Natural killer cell (primary cell): ENCODE measurements around the gene FUOM. TPM values are rescaled to one million over a fixed set of nuclear protein-coding genes. Genes with fewer than 3 reads are reported as not detected.

Experiments
- ATAC-seq, 3 donors: fragments of 150-1000 bp in 2 of 3; fragments of 200-7000 bp in 1 of 3; cut with Tn5 transposase; 1 replicate in 1 of 3; 2 replicates in 2 of 3; pipeline ENCODE4 v1.10.0; 2021; ENCODE audit warnings: mild to moderate bottlenecking in 2 of 3, moderate library complexity in 2 of 3
- DNase-seq, 2 donors: peaks; one replicate each; pipeline versions ENCODE4 v3.0.0 to v3.0.0-alpha.2; 2013 to 2021; ENCODE audit warnings: mixed read lengths in 1 of 2
- H3K27ac ChIP-seq: one replicate; pipeline ENCODE4 v1.5.1; 2013; ENCODE audit warnings: mild to moderate bottlenecking, low read length
- H3K27me3 ChIP-seq: one replicate; pipeline ENCODE4 v1.6.1; 2013; ENCODE audit warnings: low read length; ENCODE audit not compliant: control insufficient read depth, insufficient read depth
- H3K36me3 ChIP-seq: one replicate; pipeline ENCODE4 v1.6.1; 2013; ENCODE audit warnings: low read length; ENCODE audit not compliant: control insufficient read depth, insufficient read depth
- H3K4me1 ChIP-seq: one replicate; pipeline ENCODE4 v1.6.1; 2013; ENCODE audit warnings: low read length; ENCODE audit not compliant: control insufficient read depth, insufficient read depth
- H3K4me3 ChIP-seq: one replicate; pipeline ENCODE4 v1.5.1; 2013; ENCODE audit warnings: low read length
- H3K9me3 ChIP-seq: one replicate; pipeline ENCODE4 v1.6.1; 2013; ENCODE audit warnings: low read length; ENCODE audit not compliant: control insufficient read depth, insufficient read depth
- H3K27ac Mint-ChIP-seq, 2 donors: one replicate each; pipeline ENCODE4 v1.8.0; 2022; ENCODE audit warnings: mild to moderate bottlenecking in 2 of 2, mixed read lengths in 2 of 2, moderate library complexity in 1 of 2
- H3K27me3 Mint-ChIP-seq, 2 donors: one replicate each; pipeline ENCODE4 v1.8.0; 2022; ENCODE audit warnings: low read depth in 2 of 2, mixed read lengths in 2 of 2
- H3K36me3 Mint-ChIP-seq: one replicate; pipeline ENCODE4 v1.8.0; 2022; ENCODE audit warnings: mixed read lengths
- H3K4me1 Mint-ChIP-seq, 2 donors: one replicate each; pipeline ENCODE4 v1.8.0; 2022; ENCODE audit warnings: mixed read lengths in 2 of 2
- H3K4me3 Mint-ChIP-seq: one replicate; pipeline ENCODE4 v1.8.0; 2022; ENCODE audit warnings: mild to moderate bottlenecking, moderate library complexity, mixed read lengths
- H3K9me3 Mint-ChIP-seq, 2 donors: one replicate each; pipeline ENCODE4 v1.8.0; 2022; ENCODE audit warnings: mixed read lengths in 2 of 2
- WGBS: methylation state at CpG from one replicate; pipeline ENCODE4 v1.1.7; 2013; ENCODE audit warnings: missing lambda C conversion rate; ENCODE audit not compliant: insufficient coverage; 5-methylcytosine and 5-hydroxymethylcytosine counted together
- intact Hi-C: fragments of 100-400 bp; cut with micrococcal nuclease; formaldehyde crosslinking; loops from one replicate; pipeline ENCODE4 v1.14.2; 2022
- total RNA-seq, 4 donors: library from RNA; stranded (reverse); fragments of 120-200 nt in 1 of 4; gene quantifications; one replicate each; pipeline versions ENCODE4 v1.2.3 to v1.2.4, GENCODE V29; 2013 to 2022
- TF ChIP-seq, protein P1 (sequence below): fragments of 200-600 bp; IDR thresholded peaks from one replicate; pipeline ENCODE4 v1.8.0; 2022; ENCODE audit warnings: antibody characterized with exemption

Gene FUOM
- total RNA-seq, 3 donors from 2014 or later (not counting 1 experiment from before 2014, with no cell fraction given) = 7.6 to 9.5 (median 7.9) TPM

DNA sequence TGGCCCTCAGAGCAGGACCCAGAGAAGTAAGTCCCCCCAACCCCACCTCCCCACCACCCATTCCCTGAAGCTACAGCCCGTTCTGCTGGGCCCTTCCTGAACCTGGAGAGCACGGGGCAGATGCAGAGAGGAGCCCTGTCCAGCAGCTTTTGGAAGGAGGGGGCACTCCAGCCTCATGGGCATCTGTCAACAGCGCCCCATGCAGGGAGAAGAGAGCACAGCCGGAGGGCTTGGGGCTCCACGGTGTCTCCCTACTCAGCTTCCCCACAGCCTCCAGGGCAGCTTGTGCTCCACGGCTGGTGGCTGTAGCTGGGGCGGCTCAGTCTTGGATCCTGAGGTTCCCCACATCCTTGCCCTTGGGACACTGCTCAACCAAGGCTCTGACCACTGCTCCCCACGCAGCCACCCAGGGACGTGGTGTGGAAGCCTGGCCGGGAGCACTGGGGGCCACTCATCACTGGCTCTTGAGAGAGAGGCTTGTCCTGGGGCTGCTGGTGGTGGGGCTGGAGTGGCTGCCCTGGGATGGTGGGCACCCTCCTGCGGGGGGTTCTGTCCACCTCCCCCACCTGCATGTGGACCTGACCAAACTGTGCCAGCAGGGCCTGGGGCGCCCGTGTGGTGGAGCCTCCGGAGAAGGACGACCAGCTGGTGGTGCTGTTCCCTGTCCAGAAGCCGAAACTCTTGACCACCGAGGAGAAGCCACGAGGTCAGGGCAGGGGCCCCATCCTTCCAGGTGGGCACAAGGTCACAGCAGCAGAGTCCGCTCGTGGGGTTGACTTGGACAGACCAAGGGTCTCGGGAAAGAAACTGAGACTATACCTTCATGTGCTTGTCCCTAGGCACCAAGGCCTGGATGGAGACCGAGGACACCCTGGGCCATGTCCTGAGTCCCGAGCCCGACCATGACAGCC is 6.2 kb downstream of the FUOM start:
- no peaks in the 10 kb centered on the region for H3K36me3 ChIP-seq
- Mint-ChIP-seq H3K27ac (no peak overlapping the region), H3K4me3 (no peak overlapping the region), H3K9me3 (no peaks in the 10 kb centered on the region), H3K36me3 (no peaks in the 10 kb centered on the region), H3K27me3 (peaks cover 0 to 6% of the 10 kb centered on the region in 2 donors), H3K4me1 (peaks cover 0 to 5% of the 10 kb centered on the region in 2 donors)
- WGBS = 73% methylated on average over 24 of the region's 24 CpGs
- H3K9me3 ChIP-seq = no peaks in the 10 kb centered on the region
- H3K4me1 ChIP-seq = peaks cover 4% of the 10 kb centered on the region
- H3K4me3 ChIP-seq = no peak overlapping the region
- intact Hi-C loops = no loop called here
- peaks cover 5% of the 10 kb centered on the region for H3K27me3 ChIP-seq
- no peak for DNase-seq
- TF ChIP-seq, protein P1, sequence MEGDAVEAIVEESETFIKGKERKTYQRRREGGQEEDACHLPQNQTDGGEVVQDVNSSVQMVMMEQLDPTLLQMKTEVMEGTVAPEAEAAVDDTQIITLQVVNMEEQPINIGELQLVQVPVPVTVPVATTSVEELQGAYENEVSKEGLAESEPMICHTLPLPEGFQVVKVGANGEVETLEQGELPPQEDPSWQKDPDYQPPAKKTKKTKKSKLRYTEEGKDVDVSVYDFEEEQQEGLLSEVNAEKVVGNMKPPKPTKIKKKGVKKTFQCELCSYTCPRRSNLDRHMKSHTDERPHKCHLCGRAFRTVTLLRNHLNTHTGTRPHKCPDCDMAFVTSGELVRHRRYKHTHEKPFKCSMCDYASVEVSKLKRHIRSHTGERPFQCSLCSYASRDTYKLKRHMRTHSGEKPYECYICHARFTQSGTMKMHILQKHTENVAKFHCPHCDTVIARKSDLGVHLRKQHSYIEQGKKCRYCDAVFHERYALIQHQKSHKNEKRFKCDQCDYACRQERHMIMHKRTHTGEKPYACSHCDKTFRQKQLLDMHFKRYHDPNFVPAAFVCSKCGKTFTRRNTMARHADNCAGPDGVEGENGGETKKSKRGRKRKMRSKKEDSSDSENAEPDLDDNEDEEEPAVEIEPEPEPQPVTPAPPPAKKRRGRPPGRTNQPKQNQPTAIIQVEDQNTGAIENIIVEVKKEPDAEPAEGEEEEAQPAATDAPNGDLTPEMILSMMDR = no peak
- ATAC-seq = no peak
- no peak overlapping the region for H3K27ac ChIP-seq

DNA sequence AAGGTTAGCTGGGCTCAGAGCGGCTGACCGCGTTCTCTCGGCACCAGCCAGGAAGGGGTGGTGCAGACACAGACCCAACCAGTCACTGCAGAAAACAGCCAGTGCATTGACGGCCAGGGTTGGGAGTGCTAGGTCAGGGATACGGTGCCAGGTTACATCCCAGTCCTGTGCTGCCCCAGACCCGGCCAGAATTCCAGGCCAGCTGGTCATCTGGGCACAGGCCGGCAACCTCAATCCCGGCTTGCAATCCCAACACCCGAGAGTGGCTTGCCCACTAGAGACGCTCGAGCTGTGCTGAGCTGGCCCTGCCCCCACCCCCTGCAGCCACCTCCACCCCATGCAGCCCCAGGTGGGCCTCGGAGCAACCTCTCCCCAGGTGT is 6.9 kb downstream of the FUOM start:
- Histone ChIP-seq H3K27ac (no peak overlapping the region), H3K9me3 (no peaks in the 10 kb centered on the region), H3K27me3 (peaks cover 5% of the 10 kb centered on the region), H3K4me1 (no peaks in the 10 kb centered on the region), H3K4me3 (no peak overlapping the region), H3K36me3 (no peaks in the 10 kb centered on the region)
- H3K27me3 Mint-ChIP-seq = peaks cover under 1 to 9% of the 10 kb centered on the region in 2 donors
- no peak overlapping the region for H3K4me3 Mint-ChIP-seq
- intact Hi-C loops = no loop called here
- 60% methylated on average over 13 of the region's 13 CpGs for WGBS
- ATAC-seq (no peak), DNase-seq (no peak)
- H3K27ac Mint-ChIP-seq = no peak overlapping the region
- TF ChIP-seq, protein P1 = no peak
- H3K36me3 Mint-ChIP-seq = no peaks in the 10 kb centered on the region
- peaks cover 0 to 5% of the 10 kb centered on the region in 2 donors for H3K4me1 Mint-ChIP-seq
- no peaks in the 10 kb centered on the region for H3K9me3 Mint-ChIP-seq

DNA sequence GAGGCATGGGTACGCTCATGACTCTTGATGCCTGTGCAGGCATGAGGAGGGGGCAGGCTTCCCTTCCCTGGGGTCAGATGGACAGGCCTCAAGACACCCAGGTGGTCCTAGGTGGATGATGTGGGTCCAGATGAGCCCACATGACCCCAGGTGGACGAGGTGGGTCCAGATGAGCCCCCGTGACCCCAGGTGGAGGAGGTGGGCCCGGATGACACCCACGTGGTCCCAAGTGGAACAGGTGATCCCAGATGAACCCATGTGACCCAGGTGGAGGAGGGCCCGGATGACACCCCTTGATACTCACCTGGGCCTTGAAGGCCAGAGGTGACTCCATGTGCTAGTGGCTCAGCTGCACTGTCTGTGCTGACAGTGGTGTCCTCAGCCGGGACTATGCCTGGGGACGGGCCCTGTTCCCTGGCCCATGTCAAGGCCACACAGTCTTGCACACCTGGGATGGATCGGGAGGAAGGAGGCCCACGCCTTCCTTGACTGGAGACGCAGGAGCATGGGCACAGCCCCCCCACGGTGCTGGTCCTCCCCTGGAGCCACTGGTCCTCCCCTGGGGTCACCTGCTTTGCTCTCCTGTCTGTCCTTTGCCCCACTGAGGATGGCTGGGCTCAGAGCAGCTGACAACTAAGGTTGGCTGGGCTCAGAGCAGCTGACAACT is 7.4 kb downstream of the FUOM start:
- Histone ChIP-seq H3K27ac (no peak overlapping the region), H3K27me3 (peaks cover 5% of the 10 kb centered on the region), H3K4me3 (no peak overlapping the region), H3K4me1 (no peaks in the 10 kb centered on the region), H3K9me3 (no peaks in the 10 kb centered on the region), H3K36me3 (no peaks in the 10 kb centered on the region)
- TF ChIP-seq, protein P1 = no peak
- H3K27ac Mint-ChIP-seq = no peak overlapping the region
- H3K27me3 Mint-ChIP-seq = peaks cover 5 to 11% of the 10 kb centered on the region in 2 donors
- DNase-seq (no peak), ATAC-seq (no peak)
- H3K9me3 Mint-ChIP-seq = no peaks in the 10 kb centered on the region
- intact Hi-C loops = no loop called here
- peaks cover 0 to 5% of the 10 kb centered on the region in 2 donors for H3K4me1 Mint-ChIP-seq
- no peak overlapping the region for H3K4me3 Mint-ChIP-seq
- no peaks in the 10 kb centered on the region for H3K36me3 Mint-ChIP-seq
- 83% methylated on average over 12 of the region's 12 CpGs for WGBS
